ENCODE results near the gene TCF21. TPM values are rescaled to one million over a fixed set of nuclear protein-coding genes. Genes with fewer than 3 reads are reported as not detected.
A peak's percentile ranks its signal among the peaks of the same experiment; 100 is the strongest.
"Not testable (repeated sequence)": the region's sequence is repeated elsewhere in the genome, so short reads cannot be mapped to it uniquely, and the experiment has no call there.

TCF21 gene
- total RNA-seq, 1 donor from 2014 or later = not detected

- Mint-ChIP-seq H3K4me1 (ENCODE audit: unreplicated experiment) (peaks cover 9% of the 10 kb centered on the region), H3K4me3 (ENCODE audit: unreplicated experiment) (peak overlapping the region; percentile 89), H3K9me3 (ENCODE audit: unreplicated experiment) (no peaks in the 10 kb centered on the region), H3K36me3 (ENCODE audit: low read depth, unreplicated experiment) (no peaks in the 10 kb centered on the region), H3K27me3 (ENCODE audit: unreplicated experiment) (peaks cover 6% of the 10 kb centered on the region), H3K27ac (ENCODE audit: unreplicated experiment) (no peak overlapping the region)
- TF ChIP-seq, protein P1, sequence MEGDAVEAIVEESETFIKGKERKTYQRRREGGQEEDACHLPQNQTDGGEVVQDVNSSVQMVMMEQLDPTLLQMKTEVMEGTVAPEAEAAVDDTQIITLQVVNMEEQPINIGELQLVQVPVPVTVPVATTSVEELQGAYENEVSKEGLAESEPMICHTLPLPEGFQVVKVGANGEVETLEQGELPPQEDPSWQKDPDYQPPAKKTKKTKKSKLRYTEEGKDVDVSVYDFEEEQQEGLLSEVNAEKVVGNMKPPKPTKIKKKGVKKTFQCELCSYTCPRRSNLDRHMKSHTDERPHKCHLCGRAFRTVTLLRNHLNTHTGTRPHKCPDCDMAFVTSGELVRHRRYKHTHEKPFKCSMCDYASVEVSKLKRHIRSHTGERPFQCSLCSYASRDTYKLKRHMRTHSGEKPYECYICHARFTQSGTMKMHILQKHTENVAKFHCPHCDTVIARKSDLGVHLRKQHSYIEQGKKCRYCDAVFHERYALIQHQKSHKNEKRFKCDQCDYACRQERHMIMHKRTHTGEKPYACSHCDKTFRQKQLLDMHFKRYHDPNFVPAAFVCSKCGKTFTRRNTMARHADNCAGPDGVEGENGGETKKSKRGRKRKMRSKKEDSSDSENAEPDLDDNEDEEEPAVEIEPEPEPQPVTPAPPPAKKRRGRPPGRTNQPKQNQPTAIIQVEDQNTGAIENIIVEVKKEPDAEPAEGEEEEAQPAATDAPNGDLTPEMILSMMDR (IDR thresholded peaks at IDR 0.05; ENCODE audit: unreplicated experiment) = no peak
- peak; percentile 14 for DNase-seq (ENCODE audit: low spot score)
Measured at GRCh38 chr6:133854364-133855275, 34.3 kb upstream of the TCF21 start.

GRCh38 chr6:133855276-133855990 is 33.5 kb upstream of the TCF21 start:
- peaks cover 6% of the 10 kb centered on the region for H3K27me3 Mint-ChIP-seq (ENCODE audit: unreplicated experiment)
- H3K4me3 Mint-ChIP-seq (ENCODE audit: unreplicated experiment) = peak overlapping the region; percentile 53
- no peak for DNase-seq (ENCODE audit: low spot score)
- H3K4me1 Mint-ChIP-seq (ENCODE audit: unreplicated experiment) = peaks cover 9% of the 10 kb centered on the region
- no peak overlapping the region for H3K27ac Mint-ChIP-seq (ENCODE audit: unreplicated experiment)
- H3K36me3 Mint-ChIP-seq (ENCODE audit: low read depth, unreplicated experiment) = no peaks in the 10 kb centered on the region
- H3K9me3 Mint-ChIP-seq (ENCODE audit: unreplicated experiment) = no peaks in the 10 kb centered on the region
- TF ChIP-seq, protein P1 (IDR thresholded peaks at IDR 0.05; ENCODE audit: unreplicated experiment) = no peak

DNA sequence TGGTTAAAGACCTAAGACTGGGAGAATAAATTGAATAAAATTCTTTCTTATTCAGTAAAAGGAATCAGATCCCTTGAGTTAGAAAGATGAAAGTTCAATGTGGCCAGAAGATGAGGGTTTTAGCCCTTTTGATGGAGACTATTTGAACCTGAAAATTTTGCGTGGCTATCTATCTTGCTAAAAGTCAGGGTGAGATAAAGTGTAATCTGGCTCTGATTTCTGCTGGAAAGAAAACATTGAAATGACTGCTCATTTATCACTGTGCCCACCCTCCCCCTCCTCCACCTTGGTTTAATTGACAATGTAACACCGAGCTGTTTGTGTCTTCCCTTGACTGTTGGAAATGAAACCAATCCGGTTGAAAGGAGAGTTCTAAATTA is 32.9 kb upstream of the TCF21 start:
- DNase-seq (ENCODE audit: low spot score) = no peak
- Mint-ChIP-seq H3K4me1 (ENCODE audit: unreplicated experiment) (peaks cover 9% of the 10 kb centered on the region), H3K9me3 (ENCODE audit: unreplicated experiment) (no peaks in the 10 kb centered on the region), H3K4me3 (ENCODE audit: unreplicated experiment) (no peak overlapping the region), H3K36me3 (ENCODE audit: low read depth, unreplicated experiment) (no peaks in the 10 kb centered on the region), H3K27ac (ENCODE audit: unreplicated experiment) (no peak overlapping the region), H3K27me3 (ENCODE audit: unreplicated experiment) (peaks cover 6% of the 10 kb centered on the region)
- TF ChIP-seq, protein P1 (IDR thresholded peaks at IDR 0.05; ENCODE audit: unreplicated experiment) = no peak

DNA sequence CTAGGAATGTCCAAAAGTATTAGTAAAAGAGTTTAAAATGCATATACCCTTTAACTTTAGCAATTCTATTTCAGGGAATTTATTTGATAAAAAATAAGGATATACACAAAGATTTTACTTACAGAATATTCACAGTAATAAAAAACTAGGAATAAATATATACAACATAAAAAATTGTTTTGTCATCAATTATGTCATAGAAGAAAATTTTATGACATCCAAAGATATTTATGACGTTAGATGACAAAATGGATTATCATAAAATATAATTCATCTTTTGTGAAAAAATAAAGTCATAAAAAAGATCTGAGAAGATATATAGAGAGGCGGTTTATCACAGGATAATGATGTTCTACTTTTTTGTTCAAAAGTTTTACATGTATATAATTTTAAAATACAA is 32.0 kb upstream of the TCF21 start:
- Mint-ChIP-seq H3K27me3 (ENCODE audit: unreplicated experiment) (peaks cover 6% of the 10 kb centered on the region), H3K4me3 (ENCODE audit: unreplicated experiment) (no peak overlapping the region), H3K27ac (ENCODE audit: unreplicated experiment) (no peak overlapping the region), H3K36me3 (ENCODE audit: low read depth, unreplicated experiment) (no peaks in the 10 kb centered on the region), H3K9me3 (ENCODE audit: unreplicated experiment) (no peaks in the 10 kb centered on the region), H3K4me1 (ENCODE audit: unreplicated experiment) (peaks cover 9% of the 10 kb centered on the region)
- DNase-seq (ENCODE audit: low spot score) = no peak
- TF ChIP-seq, protein P1 (IDR thresholded peaks at IDR 0.05; ENCODE audit: unreplicated experiment) = no peak

DNA sequence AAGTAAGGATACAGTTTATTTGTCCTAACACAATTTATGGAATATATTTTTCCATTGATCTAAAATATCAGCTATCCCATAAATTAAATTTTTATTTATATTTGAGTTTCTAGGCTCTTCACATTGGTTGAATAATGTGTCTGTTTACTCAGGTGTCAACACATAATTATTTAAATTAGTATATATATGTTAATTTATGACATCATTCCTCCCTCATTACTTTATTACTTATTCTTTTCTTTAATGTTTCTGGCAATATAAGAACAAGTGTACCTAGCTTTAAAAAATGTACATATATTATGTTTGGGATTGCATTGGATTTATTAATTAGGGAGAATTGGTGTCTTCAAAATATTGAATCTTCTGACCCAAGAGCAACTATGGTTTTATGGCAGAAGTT is 31.2 kb upstream of the TCF21 start:
- Mint-ChIP-seq H3K36me3 (ENCODE audit: low read depth, unreplicated experiment) (no peaks in the 10 kb centered on the region), H3K4me1 (ENCODE audit: unreplicated experiment) (peaks cover 9% of the 10 kb centered on the region), H3K27ac (ENCODE audit: unreplicated experiment) (no peak overlapping the region), H3K27me3 (ENCODE audit: unreplicated experiment) (peaks cover 6% of the 10 kb centered on the region), H3K9me3 (ENCODE audit: unreplicated experiment) (no peaks in the 10 kb centered on the region), H3K4me3 (ENCODE audit: unreplicated experiment) (no peak overlapping the region)
- no peak for DNase-seq (ENCODE audit: low spot score)
- TF ChIP-seq, protein P1 (IDR thresholded peaks at IDR 0.05; ENCODE audit: unreplicated experiment) = no peak

DNA sequence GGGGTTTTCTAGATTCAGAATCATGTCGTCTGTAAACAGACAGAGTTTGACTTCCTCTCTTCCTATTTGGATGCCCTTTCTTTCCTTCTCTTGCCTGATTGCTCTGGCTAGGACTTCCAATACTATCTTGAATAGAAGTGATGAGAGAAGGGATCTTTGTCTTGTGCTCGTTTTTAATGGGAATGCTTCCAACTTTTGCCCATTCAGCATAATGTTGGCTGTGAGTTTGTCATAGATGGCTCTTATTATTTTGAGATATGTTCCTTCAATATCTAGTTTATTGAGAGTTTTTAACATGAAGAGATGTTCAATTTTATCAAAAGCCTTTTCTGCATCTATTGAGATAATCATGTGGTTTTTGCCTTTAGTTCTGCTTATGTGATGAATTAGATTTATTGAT is 27.6 kb upstream of the TCF21 start:
- H3K4me3 Mint-ChIP-seq (ENCODE audit: unreplicated experiment); H3K27me3 Mint-ChIP-seq (ENCODE audit: unreplicated experiment); DNase-seq (ENCODE audit: low spot score); H3K9me3 Mint-ChIP-seq (ENCODE audit: unreplicated experiment); H3K27ac Mint-ChIP-seq (ENCODE audit: unreplicated experiment); H3K36me3 Mint-ChIP-seq (ENCODE audit: low read depth, unreplicated experiment); H3K4me1 Mint-ChIP-seq (ENCODE audit: unreplicated experiment): not testable (repeated sequence)
